ENCODE measurements around the gene SPRING1.
A peak's percentile ranks its signal among the peaks of the same experiment; 100 is the strongest.

DNA sequence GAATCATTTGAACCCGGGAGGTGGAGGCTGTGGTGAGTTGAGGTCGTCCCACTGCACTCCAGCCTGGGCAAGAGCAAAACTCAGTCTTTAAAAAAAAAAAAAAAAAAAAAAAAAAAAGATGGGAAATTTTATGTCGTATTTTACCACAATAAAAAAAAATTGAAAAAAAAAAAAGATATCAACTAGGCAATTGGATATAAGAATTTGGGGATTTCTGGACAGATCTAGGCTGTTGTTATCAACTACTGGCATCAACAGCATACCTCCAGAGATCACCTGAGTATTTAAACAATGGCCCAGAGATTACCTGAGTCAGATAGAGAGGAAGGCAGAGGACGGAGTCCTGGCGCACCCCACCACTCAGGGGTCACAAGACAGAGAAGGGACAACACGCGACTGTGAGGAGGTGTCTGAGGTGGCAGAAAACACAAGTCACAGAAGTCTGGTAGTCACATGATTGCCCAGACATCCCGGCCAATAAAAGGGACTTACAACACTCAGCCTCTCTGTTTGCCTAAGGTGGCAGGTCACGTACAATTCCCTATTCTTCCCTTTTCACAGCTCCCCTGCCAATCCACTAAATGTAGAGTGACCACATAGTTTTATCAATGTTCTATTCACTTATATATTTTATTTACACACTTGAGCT lies 1.8 kb downstream of the SPRING1 start:
- TF ChIP-seq, protein P1, sequence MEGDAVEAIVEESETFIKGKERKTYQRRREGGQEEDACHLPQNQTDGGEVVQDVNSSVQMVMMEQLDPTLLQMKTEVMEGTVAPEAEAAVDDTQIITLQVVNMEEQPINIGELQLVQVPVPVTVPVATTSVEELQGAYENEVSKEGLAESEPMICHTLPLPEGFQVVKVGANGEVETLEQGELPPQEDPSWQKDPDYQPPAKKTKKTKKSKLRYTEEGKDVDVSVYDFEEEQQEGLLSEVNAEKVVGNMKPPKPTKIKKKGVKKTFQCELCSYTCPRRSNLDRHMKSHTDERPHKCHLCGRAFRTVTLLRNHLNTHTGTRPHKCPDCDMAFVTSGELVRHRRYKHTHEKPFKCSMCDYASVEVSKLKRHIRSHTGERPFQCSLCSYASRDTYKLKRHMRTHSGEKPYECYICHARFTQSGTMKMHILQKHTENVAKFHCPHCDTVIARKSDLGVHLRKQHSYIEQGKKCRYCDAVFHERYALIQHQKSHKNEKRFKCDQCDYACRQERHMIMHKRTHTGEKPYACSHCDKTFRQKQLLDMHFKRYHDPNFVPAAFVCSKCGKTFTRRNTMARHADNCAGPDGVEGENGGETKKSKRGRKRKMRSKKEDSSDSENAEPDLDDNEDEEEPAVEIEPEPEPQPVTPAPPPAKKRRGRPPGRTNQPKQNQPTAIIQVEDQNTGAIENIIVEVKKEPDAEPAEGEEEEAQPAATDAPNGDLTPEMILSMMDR (IDR thresholded peaks at IDR 0.05; ENCODE audit: low read depth, low read length, missing input control), result no peak
- TF ChIP-seq, protein P2, sequence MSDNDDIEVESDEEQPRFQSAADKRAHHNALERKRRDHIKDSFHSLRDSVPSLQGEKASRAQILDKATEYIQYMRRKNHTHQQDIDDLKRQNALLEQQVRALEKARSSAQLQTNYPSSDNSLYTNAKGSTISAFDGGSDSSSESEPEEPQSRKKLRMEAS (IDR thresholded peaks at IDR 0.05), result peak; percentile 32
- TF ChIP-seq, protein P3, sequence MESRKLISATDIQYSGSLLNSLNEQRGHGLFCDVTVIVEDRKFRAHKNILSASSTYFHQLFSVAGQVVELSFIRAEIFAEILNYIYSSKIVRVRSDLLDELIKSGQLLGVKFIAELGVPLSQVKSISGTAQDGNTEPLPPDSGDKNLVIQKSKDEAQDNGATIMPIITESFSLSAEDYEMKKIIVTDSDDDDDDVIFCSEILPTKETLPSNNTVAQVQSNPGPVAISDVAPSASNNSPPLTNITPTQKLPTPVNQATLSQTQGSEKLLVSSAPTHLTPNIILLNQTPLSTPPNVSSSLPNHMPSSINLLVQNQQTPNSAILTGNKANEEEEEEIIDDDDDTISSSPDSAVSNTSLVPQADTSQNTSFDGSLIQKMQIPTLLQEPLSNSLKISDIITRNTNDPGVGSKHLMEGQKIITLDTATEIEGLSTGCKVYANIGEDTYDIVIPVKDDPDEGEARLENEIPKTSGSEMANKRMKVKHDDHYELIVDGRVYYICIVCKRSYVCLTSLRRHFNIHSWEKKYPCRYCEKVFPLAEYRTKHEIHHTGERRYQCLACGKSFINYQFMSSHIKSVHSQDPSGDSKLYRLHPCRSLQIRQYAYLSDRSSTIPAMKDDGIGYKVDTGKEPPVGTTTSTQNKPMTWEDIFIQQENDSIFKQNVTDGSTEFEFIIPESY (IDR thresholded peaks at IDR 0.05), result no peak
- TF ChIP-seq TAF1 (conservative IDR thresholded peaks at IDR 0.05) (no peak), RXRA (IDR thresholded peaks at IDR 0.05) (peak; percentile 17 to 66), SP1 (IDR thresholded peaks at IDR 0.05) (peak; percentile 16), YY1 (IDR thresholded peaks at IDR 0.05) (no peak), EGR1 (IDR thresholded peaks at IDR 0.05; ENCODE audit: low read depth in 2 of 2) (no peak), JUND (IDR thresholded peaks at IDR 0.05) (no peak), GABPA (IDR thresholded peaks at IDR 0.05 in 1 of 2, conservative IDR thresholded peaks at IDR 0.05 in 1 of 2) (no peak)
- TF ChIP-seq, protein P4, sequence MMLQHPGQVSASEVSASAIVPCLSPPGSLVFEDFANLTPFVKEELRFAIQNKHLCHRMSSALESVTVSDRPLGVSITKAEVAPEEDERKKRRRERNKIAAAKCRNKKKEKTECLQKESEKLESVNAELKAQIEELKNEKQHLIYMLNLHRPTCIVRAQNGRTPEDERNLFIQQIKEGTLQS (IDR thresholded peaks at IDR 0.05), result no peak
- TF ChIP-seq, protein P5, sequence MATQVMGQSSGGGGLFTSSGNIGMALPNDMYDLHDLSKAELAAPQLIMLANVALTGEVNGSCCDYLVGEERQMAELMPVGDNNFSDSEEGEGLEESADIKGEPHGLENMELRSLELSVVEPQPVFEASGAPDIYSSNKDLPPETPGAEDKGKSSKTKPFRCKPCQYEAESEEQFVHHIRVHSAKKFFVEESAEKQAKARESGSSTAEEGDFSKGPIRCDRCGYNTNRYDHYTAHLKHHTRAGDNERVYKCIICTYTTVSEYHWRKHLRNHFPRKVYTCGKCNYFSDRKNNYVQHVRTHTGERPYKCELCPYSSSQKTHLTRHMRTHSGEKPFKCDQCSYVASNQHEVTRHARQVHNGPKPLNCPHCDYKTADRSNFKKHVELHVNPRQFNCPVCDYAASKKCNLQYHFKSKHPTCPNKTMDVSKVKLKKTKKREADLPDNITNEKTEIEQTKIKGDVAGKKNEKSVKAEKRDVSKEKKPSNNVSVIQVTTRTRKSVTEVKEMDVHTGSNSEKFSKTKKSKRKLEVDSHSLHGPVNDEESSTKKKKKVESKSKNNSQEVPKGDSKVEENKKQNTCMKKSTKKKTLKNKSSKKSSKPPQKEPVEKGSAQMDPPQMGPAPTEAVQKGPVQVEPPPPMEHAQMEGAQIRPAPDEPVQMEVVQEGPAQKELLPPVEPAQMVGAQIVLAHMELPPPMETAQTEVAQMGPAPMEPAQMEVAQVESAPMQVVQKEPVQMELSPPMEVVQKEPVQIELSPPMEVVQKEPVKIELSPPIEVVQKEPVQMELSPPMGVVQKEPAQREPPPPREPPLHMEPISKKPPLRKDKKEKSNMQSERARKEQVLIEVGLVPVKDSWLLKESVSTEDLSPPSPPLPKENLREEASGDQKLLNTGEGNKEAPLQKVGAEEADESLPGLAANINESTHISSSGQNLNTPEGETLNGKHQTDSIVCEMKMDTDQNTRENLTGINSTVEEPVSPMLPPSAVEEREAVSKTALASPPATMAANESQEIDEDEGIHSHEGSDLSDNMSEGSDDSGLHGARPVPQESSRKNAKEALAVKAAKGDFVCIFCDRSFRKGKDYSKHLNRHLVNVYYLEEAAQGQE (IDR thresholded peaks at IDR 0.05), result no peak
